ENCODE results near the gene SEMA3A.
"Not testable (repeated sequence)": the region's sequence is repeated elsewhere in the genome, so short reads cannot be mapped to it uniquely, and the experiment has no call there.

Gene SEMA3A

GRCh38 chr7:84150370-84150769, 44.2 kb downstream of the SEMA3A start:
- not testable (repeated sequence) for DNase-seq

- no peak for DNase-seq
Observed at GRCh38 chr7:84149573-84149972, 45.0 kb downstream of the SEMA3A start.

DNA sequence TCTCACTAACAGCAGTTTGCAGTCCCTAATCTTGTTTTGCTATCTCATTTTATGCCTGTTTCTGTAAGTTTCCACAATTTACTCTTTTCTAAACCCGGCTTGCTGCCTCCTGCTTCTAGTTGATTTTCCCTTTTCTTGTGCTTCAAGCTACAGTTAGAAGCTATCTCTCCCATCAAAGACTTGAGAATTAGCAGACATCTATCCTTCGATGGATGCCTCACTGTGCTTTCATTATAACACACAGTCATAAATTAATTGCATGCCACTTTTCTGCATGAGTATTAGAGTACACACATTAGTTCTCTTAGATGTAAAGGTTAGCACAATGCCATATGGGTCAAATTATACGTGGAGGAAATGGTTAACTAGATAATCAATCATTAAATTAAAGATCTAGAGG, 48.7 kb downstream of the SEMA3A start:
- no peak for DNase-seq

GRCh38 chr7:84144935-84145334, 49.7 kb downstream of the SEMA3A start:
- no peak for DNase-seq

- DNase-seq = no peak
Observed at GRCh38 chr7:84144480-84144879, 50.1 kb downstream of the SEMA3A start.

DNA sequence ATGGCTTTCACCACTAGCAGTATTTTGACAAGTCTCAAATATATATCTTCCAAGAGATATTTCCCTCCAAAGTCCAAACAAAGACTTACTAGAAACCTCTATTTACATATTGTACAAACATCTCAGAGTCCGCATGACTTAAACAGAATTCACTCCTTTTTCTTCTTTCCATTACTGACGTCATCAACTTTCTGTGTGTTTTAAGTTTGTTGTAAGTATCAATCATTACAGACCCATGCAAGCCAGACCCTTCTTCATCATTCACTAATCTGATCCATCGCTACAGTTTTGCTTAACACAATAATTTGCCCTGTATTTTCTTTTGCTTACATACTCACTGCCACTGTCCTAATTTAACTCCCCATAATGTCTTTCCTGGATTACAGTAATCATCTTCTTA, 51.9 kb downstream of the SEMA3A start:
- no peak for DNase-seq

DNA sequence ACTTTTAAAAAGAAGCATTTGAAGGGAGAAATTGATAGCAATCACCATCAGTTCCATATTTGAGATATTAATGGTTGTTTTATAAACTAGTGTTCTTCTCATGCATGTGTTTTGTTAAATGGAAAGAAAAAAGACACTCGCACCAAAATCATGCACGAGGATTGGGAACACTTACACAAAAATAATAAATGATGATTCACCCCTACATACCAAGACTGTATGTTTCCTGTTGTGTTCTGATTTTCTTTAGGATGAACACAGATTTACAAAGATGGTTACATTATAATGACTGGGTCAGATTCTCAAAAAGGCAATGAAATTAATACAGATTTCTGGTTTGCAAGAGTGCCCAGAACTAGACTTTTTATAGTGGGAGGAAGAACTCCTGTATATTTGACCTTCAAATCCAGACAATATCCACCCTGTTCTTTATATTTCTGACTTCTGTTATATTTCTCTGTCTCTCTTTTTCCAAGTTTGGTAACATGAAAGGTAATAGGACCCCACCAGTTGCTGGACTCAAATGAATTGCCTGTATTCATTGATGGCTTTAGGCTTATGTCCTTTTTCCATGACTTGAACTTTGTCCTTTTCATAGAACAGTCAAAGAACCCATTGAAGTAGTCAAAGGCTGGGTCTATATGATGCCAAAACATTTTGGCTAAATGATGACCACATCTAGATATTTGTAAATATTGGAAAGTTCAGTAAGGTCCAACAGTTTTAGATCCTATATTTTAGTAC, 54.4 kb downstream of the SEMA3A start:
- no peak for DNase-seq

DNA sequence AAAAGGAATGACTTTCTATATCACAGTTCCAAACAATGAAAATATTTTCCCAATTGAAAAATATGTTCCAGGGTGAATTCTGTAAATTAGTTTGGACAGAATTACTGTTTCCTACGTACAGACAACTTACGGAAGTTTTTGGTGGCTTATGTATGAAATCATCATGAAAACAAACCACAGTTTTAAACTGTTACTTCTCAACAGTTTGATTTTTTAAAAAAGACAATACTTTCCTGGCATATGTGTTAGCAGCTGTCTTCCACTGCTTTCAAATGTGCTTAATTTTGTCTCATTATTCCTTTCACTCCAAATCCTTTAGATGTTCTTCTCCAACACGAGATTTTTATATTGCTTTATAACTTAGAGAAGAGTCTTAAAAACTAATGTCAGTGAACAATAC, 56.2 kb downstream of the SEMA3A start:
- no peak for DNase-seq

DNA sequence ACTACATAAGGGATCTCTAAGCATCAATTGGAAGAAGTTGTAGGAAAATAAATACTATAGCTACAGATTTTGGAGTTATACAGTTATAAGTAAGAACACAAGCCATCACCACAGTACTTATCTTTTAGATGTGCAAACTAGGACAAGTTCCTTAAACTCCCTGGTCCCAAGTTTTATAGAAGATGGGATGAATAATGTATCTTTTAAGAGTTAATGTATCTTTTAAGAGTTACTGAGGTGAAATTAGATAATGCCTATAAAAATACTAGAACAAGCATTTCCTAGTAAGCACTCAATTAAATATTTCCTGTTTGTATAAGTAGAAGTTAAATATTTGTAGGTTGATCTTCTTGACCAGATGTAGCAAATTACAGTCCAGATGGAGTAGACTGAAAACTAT, 56.8 kb downstream of the SEMA3A start:
- no peak for DNase-seq

DNA sequence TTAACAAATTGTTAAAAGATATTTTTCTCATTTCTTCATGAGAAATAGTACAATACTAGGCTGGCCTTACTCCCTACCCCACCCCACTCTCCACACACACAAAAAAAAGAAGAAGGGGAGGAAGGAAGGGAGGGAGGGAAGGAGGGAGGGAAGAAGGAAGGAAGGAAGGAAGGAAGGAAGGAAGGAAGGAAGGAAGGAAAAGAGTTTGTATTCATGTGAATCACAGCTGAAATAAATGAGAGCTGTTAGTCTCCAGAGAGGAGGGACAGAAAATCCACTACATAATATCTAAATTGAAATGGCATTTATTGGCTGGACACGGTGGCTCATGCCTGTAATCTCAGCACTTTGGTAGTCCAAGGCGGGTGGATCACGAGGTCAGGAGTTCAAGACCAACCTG, 57.8 kb downstream of the SEMA3A start:
- no peak for DNase-seq

DNA sequence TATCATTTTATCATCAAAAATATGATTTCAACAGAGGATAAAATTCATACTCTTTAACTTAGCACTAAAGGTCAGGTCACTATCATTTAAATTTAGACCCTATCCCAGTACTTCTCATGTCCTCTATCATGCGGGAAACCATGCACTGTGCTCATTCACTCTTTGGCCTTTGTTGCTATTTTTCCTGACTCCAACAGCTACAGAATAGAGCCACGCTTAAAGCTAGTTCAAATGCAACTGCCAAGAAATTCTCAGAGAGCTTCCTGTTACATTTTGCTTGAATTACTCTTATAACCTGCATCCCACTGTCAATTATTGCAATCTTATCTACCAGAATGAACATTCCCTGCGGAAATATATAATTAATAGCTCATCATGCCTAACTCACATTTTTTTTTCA, 58.3 kb downstream of the SEMA3A start:
- DNase-seq = no peak

GRCh38 chr7:84134169-84134568, 60.4 kb downstream of the SEMA3A start:
- no peak for DNase-seq

GRCh38 chr7:84125654-84126053, 68.9 kb downstream of the SEMA3A start:
- DNase-seq = no peak

DNA sequence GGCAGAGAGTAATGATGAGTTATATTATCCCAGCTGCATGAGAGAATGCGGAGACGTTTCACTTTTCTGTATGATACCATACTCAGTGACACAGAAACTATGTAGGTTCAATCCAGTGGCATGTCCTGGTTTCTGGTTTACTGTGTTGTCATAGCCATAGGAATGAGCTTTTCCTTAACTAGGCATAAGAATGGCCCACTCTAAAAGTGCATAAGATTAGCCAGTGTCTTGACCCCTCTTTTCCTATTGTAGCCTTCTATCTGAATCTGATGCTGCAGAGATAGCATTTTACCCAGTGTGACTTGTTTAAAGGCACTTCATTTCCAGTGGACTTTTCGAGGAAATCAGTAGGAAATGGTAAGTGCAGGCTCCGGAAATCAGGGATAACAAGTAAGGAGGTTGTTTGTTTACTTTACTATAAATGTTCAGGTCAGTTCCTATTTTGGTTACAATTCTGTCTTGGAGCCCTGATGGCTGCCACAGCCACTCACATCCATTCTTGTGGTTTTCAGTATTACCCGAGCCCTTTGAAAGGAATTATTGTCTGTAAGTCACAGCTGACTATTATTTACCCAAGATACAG, 70.5 kb downstream of the SEMA3A start:
- no peak for DNase-seq

- no peak for DNase-seq
Observed at GRCh38 chr7:84122582-84123360, 71.8 kb downstream of the SEMA3A start.

GRCh38 chr7:84117304-84117703, 77.3 kb downstream of the SEMA3A start:
- no peak for DNase-seq

- no peak for DNase-seq
Observed at GRCh38 chr7:84113906-84114850, 80.4 kb downstream of the SEMA3A start.

GRCh38 chr7:84113286-84113685, 81.3 kb downstream of the SEMA3A start:
- DNase-seq = no peak

GRCh38 chr7:84112771-84113170, 81.8 kb downstream of the SEMA3A start:
- DNase-seq = no peak

- no peak for DNase-seq
Observed at GRCh38 chr7:84111842-84112241, 82.7 kb downstream of the SEMA3A start.

- no peak for DNase-seq
Observed at GRCh38 chr7:84110400-84110799, 84.2 kb downstream of the SEMA3A start.

GRCh38 chr7:84108787-84109186, 85.8 kb downstream of the SEMA3A start:
- no peak for DNase-seq

- DNase-seq = no peak
Observed at GRCh38 chr7:84108119-84108518, 86.5 kb downstream of the SEMA3A start.
